SU-DHL-6 (cell line): ENCODE results near the gene DMRTB1.

Source experiments
- H2AFZ ChIP-seq: fragments of 200-600 bp; sonication (generic); 2 replicates; pipeline ENCODE4 v1.6.1; 2014; ENCODE audit warnings: low read depth, mild to moderate bottlenecking, moderate library complexity, mixed read lengths, antibody characterized with exemption, low read length; ENCODE audit not compliant: severe bottlenecking
- H3F3A ChIP-seq: fragments of 200-600 bp; shearing (Covaris generic); 2 replicates; pipeline ENCODE4 v1.6.0; 2016; ENCODE audit warnings: antibody characterized with exemption, mild to moderate bottlenecking; ENCODE audit not compliant: insufficient read depth
- H3K27ac ChIP-seq: fragments of 200-600 bp; sonication (generic); 2 replicates; pipeline ENCODE4 v1.5.1; 2016; ENCODE audit warnings: low read depth, mild to moderate bottlenecking, low read length, moderate library complexity, mixed read lengths
- H3K27me3 ChIP-seq: fragments of 200-600 bp; sonication (generic), shearing (Covaris generic); 2 replicates; pipeline ENCODE4 v1.6.0; 2014; ENCODE audit warnings: mild to moderate bottlenecking, low read length
- H3K36me3 ChIP-seq: fragments of 200-600 bp; sonication (generic); 2 replicates; pipeline ENCODE4 v1.6.1; 2014; ENCODE audit warnings: mild to moderate bottlenecking, low read length, mixed read lengths
- H3K4me2 ChIP-seq: fragments of 300-600, 200-600 bp; shearing (Covaris generic), sonication (generic); 2 replicates; pipeline ENCODE4 v1.6.0; 2014; ENCODE audit warnings: low read length, low read depth, mild to moderate bottlenecking; ENCODE audit not compliant: poor library complexity, severe bottlenecking
- H3K4me3 ChIP-seq: fragments of 200-600 bp; sonication (generic); 2 replicates; pipeline ENCODE4 v1.5.1; 2014; ENCODE audit warnings: antibody characterized with exemption, low read length, mild to moderate bottlenecking, mixed read lengths; ENCODE audit not compliant: insufficient read depth, poor library complexity, severe bottlenecking
- H3K79me2 ChIP-seq: fragments of 200-600 bp; sonication (generic); 2 replicates; pipeline ENCODE4 v1.6.1; 2014; ENCODE audit warnings: mild to moderate bottlenecking, low read length, moderate library complexity; ENCODE audit not compliant: insufficient read depth
- H3K9ac ChIP-seq: fragments of 200-600 bp; sonication (generic); 2 replicates; pipeline ENCODE4 v1.7.0; 2014; ENCODE audit warnings: mild to moderate bottlenecking, low read length
- H3K9me2 ChIP-seq: fragments of 200-600 bp; sonication (generic); replicated peaks from 2 replicates; pipeline ENCODE4 v1.6.1; 2014; ENCODE audit warnings: low read length; ENCODE audit not compliant: insufficient read depth
- H3K9me3 ChIP-seq: fragments of 200-600 bp; sonication (generic); 2 replicates; pipeline ENCODE4 v1.6.1; 2014; ENCODE audit warnings: low read length, mixed read lengths; ENCODE audit not compliant: insufficient read depth
- H4K20me1 ChIP-seq: fragments of 200-600 bp; sonication (generic); 2 replicates; pipeline ENCODE4 v1.6.1; 2014; ENCODE audit warnings: low read depth, mild to moderate bottlenecking, antibody characterized with exemption, low read length, moderate library complexity, mixed read lengths
- CTCF ChIP-seq: fragments of 200-600 bp; sonication (generic); IDR thresholded peaks from one replicate; pipeline ENCODE4 v1.5.1; 2017; ENCODE audit warnings: antibody characterized with exemption, mild to moderate bottlenecking, low read length, moderate library complexity; ENCODE audit not compliant: insufficient read depth, poor library complexity, severe bottlenecking
- EZH2phosphoT487 ChIP-seq: fragments of 200-600 bp; sonication (generic), shearing (Covaris generic); conservative IDR thresholded peaks from 2 replicates; pipeline ENCODE4 v1.6.1; 2018; ENCODE audit warnings: mild to moderate bottlenecking, antibody characterized with exemption, low read length, moderate library complexity, mixed read lengths

DMRTB1 gene

GRCh38 chr1:53470584-53470983 is 11.4 kb downstream of the DMRTB1 start:
- no peaks in the 10 kb centered on the region for H3K36me3 ChIP-seq
- no peak overlapping the region for H3K9ac ChIP-seq
- H3K9me2 ChIP-seq, result no peaks in the 10 kb centered on the region
- H3K27ac ChIP-seq, result no peak overlapping the region
- H3K4me2 ChIP-seq, result no peak overlapping the region
- no peaks in the 10 kb centered on the region for H3F3A ChIP-seq
- H3K9me3 ChIP-seq, result no peaks in the 10 kb centered on the region
- H3K79me2 ChIP-seq, result no peaks in the 10 kb centered on the region
- TF ChIP-seq CTCF (no peak), EZH2phosphoT487 (no peak)
- H2AFZ ChIP-seq, result no peak overlapping the region
- no peak overlapping the region for H3K4me3 ChIP-seq
- H3K27me3 ChIP-seq, result no peaks in the 10 kb centered on the region
- no peaks in the 10 kb centered on the region for H4K20me1 ChIP-seq

- no peaks in the 10 kb centered on the region for H3K27me3 ChIP-seq
- no peaks in the 10 kb centered on the region for H3F3A ChIP-seq
- TF ChIP-seq CTCF (no peak), EZH2phosphoT487 (no peak)
- no peaks in the 10 kb centered on the region for H3K79me2 ChIP-seq
- H3K9me2 ChIP-seq, result no peaks in the 10 kb centered on the region
- no peak overlapping the region for H3K27ac ChIP-seq
- H3K9me3 ChIP-seq, result no peaks in the 10 kb centered on the region
- no peak overlapping the region for H3K4me2 ChIP-seq
- no peak overlapping the region for H3K9ac ChIP-seq
- no peaks in the 10 kb centered on the region for H4K20me1 ChIP-seq
- no peak overlapping the region for H3K4me3 ChIP-seq
- H3K36me3 ChIP-seq, result no peaks in the 10 kb centered on the region
- no peak overlapping the region for H2AFZ ChIP-seq
These were observed 11.8 kb downstream of the DMRTB1 start for GRCh38 chr1:53471000-53471399.

- no peaks in the 10 kb centered on the region for H3K9me2 ChIP-seq
- H3K79me2 ChIP-seq, result no peaks in the 10 kb centered on the region
- no peaks in the 10 kb centered on the region for H3K36me3 ChIP-seq
- H3K27me3 ChIP-seq, result no peaks in the 10 kb centered on the region
- no peak overlapping the region for H3K4me2 ChIP-seq
- H3K27ac ChIP-seq, result no peak overlapping the region
- no peak overlapping the region for H3K9ac ChIP-seq
- H3K4me3 ChIP-seq, result no peak overlapping the region
- H3F3A ChIP-seq, result no peaks in the 10 kb centered on the region
- TF ChIP-seq EZH2phosphoT487 (no peak), CTCF (no peak)
- H3K9me3 ChIP-seq, result no peaks in the 10 kb centered on the region
- H2AFZ ChIP-seq, result no peak overlapping the region
- no peaks in the 10 kb centered on the region for H4K20me1 ChIP-seq
These were observed 14.3 kb downstream of the DMRTB1 start for GRCh38 chr1:53473463-53473862.

- Histone ChIP-seq H3K4me2 (no peak overlapping the region), H3K36me3 (no peaks in the 10 kb centered on the region), H3F3A (no peaks in the 10 kb centered on the region), H3K9me3 (no peaks in the 10 kb centered on the region), H2AFZ (no peak overlapping the region), H4K20me1 (no peaks in the 10 kb centered on the region), H3K79me2 (no peaks in the 10 kb centered on the region), H3K9ac (no peak overlapping the region), H3K27ac (no peak overlapping the region), H3K27me3 (no peaks in the 10 kb centered on the region), H3K4me3 (no peak overlapping the region), H3K9me2 (no peaks in the 10 kb centered on the region)
- no peak for TF ChIP-seq CTCF
- TF ChIP-seq EZH2phosphoT487, result no peak
These were observed 16.5 kb downstream of the DMRTB1 start for GRCh38 chr1:53475664-53476063.
